B cell (primary cell): ENCODE results near the gene RALGAPA2.

Source experiments
- EZH2 ChIP-seq: IDR thresholded peaks from 2 replicates; pipeline ENCODE4 v1.6.1; 2012; ENCODE audit warnings: borderline replicate concordance, low read depth, mild to moderate bottlenecking, moderate library complexity, low read length; ENCODE audit not compliant: insufficient read depth, poor library complexity, severe bottlenecking
- TF ChIP-seq, protein P1 (sequence below): fragments of 200-600 bp; IDR thresholded peaks from one replicate; pipeline ENCODE4 v1.8.0; 2022; ENCODE audit warnings: antibody characterized with exemption, mild to moderate bottlenecking

DNA sequence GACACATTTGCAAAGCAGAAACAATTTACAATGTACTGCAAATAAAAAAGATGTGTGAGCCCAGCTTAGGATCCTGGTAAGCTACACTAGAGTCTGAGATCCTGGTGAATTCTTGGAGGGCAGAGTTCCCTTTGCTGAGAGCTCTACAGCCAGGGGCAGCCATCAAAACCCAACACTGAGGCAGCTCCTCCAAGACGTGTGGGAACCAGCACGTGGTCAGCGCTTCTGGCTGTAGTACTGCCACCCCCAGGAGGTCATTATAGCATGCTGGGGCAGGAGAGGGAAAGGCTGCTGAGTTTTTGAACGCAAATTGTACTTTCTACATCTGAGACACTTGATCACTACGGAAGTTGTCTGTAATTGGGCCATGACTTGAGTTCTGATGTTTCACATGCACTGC is 213.0 kb downstream of the RALGAPA2 start:
- TF ChIP-seq, protein P1, sequence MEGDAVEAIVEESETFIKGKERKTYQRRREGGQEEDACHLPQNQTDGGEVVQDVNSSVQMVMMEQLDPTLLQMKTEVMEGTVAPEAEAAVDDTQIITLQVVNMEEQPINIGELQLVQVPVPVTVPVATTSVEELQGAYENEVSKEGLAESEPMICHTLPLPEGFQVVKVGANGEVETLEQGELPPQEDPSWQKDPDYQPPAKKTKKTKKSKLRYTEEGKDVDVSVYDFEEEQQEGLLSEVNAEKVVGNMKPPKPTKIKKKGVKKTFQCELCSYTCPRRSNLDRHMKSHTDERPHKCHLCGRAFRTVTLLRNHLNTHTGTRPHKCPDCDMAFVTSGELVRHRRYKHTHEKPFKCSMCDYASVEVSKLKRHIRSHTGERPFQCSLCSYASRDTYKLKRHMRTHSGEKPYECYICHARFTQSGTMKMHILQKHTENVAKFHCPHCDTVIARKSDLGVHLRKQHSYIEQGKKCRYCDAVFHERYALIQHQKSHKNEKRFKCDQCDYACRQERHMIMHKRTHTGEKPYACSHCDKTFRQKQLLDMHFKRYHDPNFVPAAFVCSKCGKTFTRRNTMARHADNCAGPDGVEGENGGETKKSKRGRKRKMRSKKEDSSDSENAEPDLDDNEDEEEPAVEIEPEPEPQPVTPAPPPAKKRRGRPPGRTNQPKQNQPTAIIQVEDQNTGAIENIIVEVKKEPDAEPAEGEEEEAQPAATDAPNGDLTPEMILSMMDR: no peak
- TF ChIP-seq EZH2: no peak
